H1 (cell line): ENCODE measurements around the gene HIPK2. TPM values are rescaled to one million over a fixed set of nuclear protein-coding genes. Genes with fewer than 3 reads are reported as not detected.

Experiments
- ATF3 ChIP-seq: IDR thresholded peaks from 2 replicates; pipeline ENCODE4 v1.6.1; 2011; ENCODE audit warnings: low read depth, mild to moderate bottlenecking, low read length; ENCODE audit not compliant: insufficient read depth
- HDAC6 ChIP-seq: IDR thresholded peaks from one replicate; pipeline ENCODE4 v1.7.1; 2012; ENCODE audit warnings: low read depth, mild to moderate bottlenecking, inconsistent platforms, low read length, moderate library complexity
- polyA plus RNA-seq, 7 experiments: library from polyadenylated mRNA; depleted of rRNA in 3 of 7; stranded (reverse) in 5 of 7; unstranded in 2 of 7; fragments of >200 nt in 5 of 7; fragments of 200-250 nt in 2 of 7; gene quantifications; 1 replicate in 5 of 7; 2 replicates in 1 of 7; 4 replicates in 1 of 7; pipeline versions ENCODE4 v1.2.1 to v1.2.3, GENCODE V29; 2011 to 2013; ENCODE audit warnings: missing spikeins in 2 of 7, mixed read lengths in 2 of 7
- total RNA-seq: library from RNA; stranded (reverse); fragmentation: NEBNext Ultra II Directional; extraction: Animal tissue kit (Norgen Biotek cat#: 25700); gene quantifications from 2 replicates; pipeline ENCODE4 v1.2.1, GENCODE V29; 2021

The HIPK2 gene
- total and polyA plus RNA-seq, 2 of the 8 experiments (the other 6 are each of a cell fraction or from before 2014, with no cell fraction given): 8.3 to 24.3 TPM

DNA sequence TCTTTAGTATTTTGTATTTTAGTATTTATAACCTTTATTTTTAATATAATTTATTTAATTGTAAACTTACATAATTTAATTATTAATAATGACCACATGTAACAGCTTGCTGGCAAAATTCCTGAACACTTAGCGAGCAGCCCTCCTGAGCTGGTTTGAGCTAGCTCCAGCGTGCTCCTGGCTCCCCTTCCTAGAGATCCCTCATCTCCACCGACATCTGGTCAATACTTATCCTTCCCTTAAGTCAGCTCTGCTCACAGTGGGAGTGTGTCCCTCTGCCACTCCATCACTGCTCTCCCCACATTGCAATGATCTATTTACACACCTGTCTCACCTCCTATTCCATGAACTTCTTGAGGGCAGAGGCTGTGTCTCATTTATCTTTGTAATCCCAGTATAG is 30.6 kb upstream of the HIPK2 start (continued):
- TF ChIP-seq HDAC6: no peak
- TF ChIP-seq ATF3: no peak
